GM12864 (cell line): Measurements from ENCODE around the gene OPRD1.

Source experiments
- DNase-seq: peaks from one replicate; pipeline ENCODE4 v3.0.0-alpha.2; 2011; ENCODE audit warnings: low read depth
- H3K4me3 ChIP-seq: 2 replicates; pipeline ENCODE4 v1.5.1; 2011; ENCODE audit warnings: mild to moderate bottlenecking, low read depth, low read length, control low read depth
- CTCF ChIP-seq: IDR thresholded peaks from 2 replicates; pipeline ENCODE4 v1.5.1; 2011; ENCODE audit warnings: low read depth, mild to moderate bottlenecking, moderate library complexity, low read length, control low read depth, inconsistent platforms; ENCODE audit errors: missing control alignments

The OPRD1 gene

GRCh38 chr1:28890836-28891235 lies 78.9 kb downstream of the OPRD1 start:
- no peak for DNase-seq
- TF ChIP-seq CTCF = no peak
- H3K4me3 ChIP-seq = no peak overlapping the region

- no peak for TF ChIP-seq CTCF
- no peak for DNase-seq
- H3K4me3 ChIP-seq = no peak overlapping the region
Observed at GRCh38 chr1:28891256-28891655, 79.3 kb downstream of the OPRD1 start.

GRCh38 chr1:28893403-28894102 lies 81.6 kb downstream of the OPRD1 start:
- no peak for DNase-seq

GRCh38 chr1:28894785-28895184 lies 82.8 kb downstream of the OPRD1 start:
- no peak for TF ChIP-seq CTCF
- H3K4me3 ChIP-seq = no peak overlapping the region
- no peak for DNase-seq

More at GRCh38 chr1:28893403-28894102, 81.6 kb downstream of the OPRD1 start:
- TF ChIP-seq CTCF = peak; percentile 37
- H3K4me3 ChIP-seq = no peak overlapping the region

- TF ChIP-seq CTCF = no peak
- DNase-seq = no peak
- H3K4me3 ChIP-seq = no peak overlapping the region
Observed at GRCh38 chr1:28895896-28896608, 84.1 kb downstream of the OPRD1 start.

GRCh38 chr1:28896609-28896986 lies 84.6 kb downstream of the OPRD1 start:
- no peak for DNase-seq
- TF ChIP-seq CTCF = no peak

More at GRCh38 chr1:28896609-28896986, 84.6 kb downstream of the OPRD1 start:
- no peak overlapping the region for H3K4me3 ChIP-seq
